Astrocyte (in vitro differentiated cells and primary cell): ENCODE data around the gene PLCH2. TPM values are rescaled to one million over a fixed set of nuclear protein-coding genes. Genes with fewer than 3 reads are reported as not detected.

ENCODE experiments used
- DNase-seq: peaks from one replicate; pipeline ENCODE4 v3.0.0-alpha.2; 2010; ENCODE audit warnings: low read depth
- FAIRE-seq: peaks from 2 replicates; lab custom pipeline; 2011; peaks lifted over from hg19 to GRCh38; lab: Jason Lieb, UNC
- H2AFZ ChIP-seq: 2 replicates; pipeline ENCODE4 v1.6.0; 2012; ENCODE audit warnings: low read depth, low read length, inconsistent platforms
- H3K27ac ChIP-seq: 2 replicates; pipeline ENCODE4 v1.5.1; 2011; ENCODE audit warnings: low read depth, low read length, inconsistent platforms
- H3K27me3 ChIP-seq: 2 replicates; pipeline ENCODE4 v1.6.0; 2011; ENCODE audit warnings: low read length, inconsistent platforms; ENCODE audit not compliant: insufficient read depth
- H3K36me3 ChIP-seq: 2 replicates; pipeline ENCODE4 v1.5.1; 2011; ENCODE audit warnings: low read length, inconsistent platforms; ENCODE audit not compliant: insufficient read depth
- H3K4me1 ChIP-seq: 2 replicates; pipeline ENCODE4 v1.5.1; 2011; ENCODE audit warnings: low read length, inconsistent platforms; ENCODE audit not compliant: insufficient read depth
- H3K4me2 ChIP-seq: 2 replicates; pipeline ENCODE4 v1.6.0; 2012; ENCODE audit warnings: low read length, inconsistent platforms
- H3K4me3 ChIP-seq: 2 replicates; pipeline ENCODE4 v1.5.1; 2011; ENCODE audit warnings: low read depth, mild to moderate bottlenecking, low read length, inconsistent platforms; ENCODE audit not compliant: insufficient read depth
- H3K79me2 ChIP-seq: 2 replicates; pipeline ENCODE4 v1.6.0; 2012; ENCODE audit warnings: mild to moderate bottlenecking, low read length, inconsistent platforms; ENCODE audit not compliant: insufficient read depth
- H3K9ac ChIP-seq: 2 replicates; pipeline ENCODE4 v1.6.0; 2012; ENCODE audit warnings: mild to moderate bottlenecking, low read length, inconsistent platforms
- H3K9me3 ChIP-seq: 2 replicates; pipeline ENCODE4 v1.5.1; 2012; ENCODE audit warnings: low read depth, mild to moderate bottlenecking, low read length, inconsistent platforms; ENCODE audit not compliant: insufficient read depth
- H4K20me1 ChIP-seq: 2 replicates; pipeline ENCODE4 v1.6.0; 2012; ENCODE audit warnings: low read length, inconsistent platforms; ENCODE audit not compliant: insufficient read depth
- H3K27ac Mint-ChIP-seq: one replicate; pipeline ENCODE4 v1.8.0; 2021; ENCODE audit warnings: mild to moderate bottlenecking, mixed read lengths; ENCODE audit not compliant: unreplicated experiment
- H3K27me3 Mint-ChIP-seq: one replicate; pipeline ENCODE4 v1.8.0; 2021; ENCODE audit warnings: low read depth, mixed read lengths; ENCODE audit not compliant: unreplicated experiment
- H3K36me3 Mint-ChIP-seq: one replicate; pipeline ENCODE4 v1.8.0; 2021; ENCODE audit warnings: low read depth, mixed read lengths; ENCODE audit not compliant: unreplicated experiment
- H3K4me1 Mint-ChIP-seq: one replicate; pipeline ENCODE4 v1.8.0; 2021; ENCODE audit warnings: low read depth, mixed read lengths; ENCODE audit not compliant: unreplicated experiment
- H3K4me3 Mint-ChIP-seq: one replicate; pipeline ENCODE4 v1.8.0; 2021; ENCODE audit warnings: mild to moderate bottlenecking, moderate library complexity, mixed read lengths; ENCODE audit not compliant: unreplicated experiment
- H3K9me3 Mint-ChIP-seq: one replicate; pipeline ENCODE4 v1.8.0; 2021; ENCODE audit warnings: mild to moderate bottlenecking, mixed read lengths; ENCODE audit not compliant: unreplicated experiment
- CTCF ChIP-seq: IDR thresholded peaks from 2 replicates; pipeline ENCODE4 v1.5.1; 2011; ENCODE audit warnings: low read depth, mild to moderate bottlenecking, inconsistent platforms, low read length, moderate library complexity; ENCODE audit not compliant: insufficient read depth
- EZH2 ChIP-seq: IDR thresholded peaks from 2 replicates; pipeline ENCODE4 v1.6.1; 2012; ENCODE audit warnings: mild to moderate bottlenecking, low read length, inconsistent platforms; ENCODE audit not compliant: insufficient read depth
- total RNA-seq: library from RNA; stranded (reverse); gene quantifications from 2 replicates; pipeline ENCODE4 v1.2.1, GENCODE V29; 2021

PLCH2 gene
- total RNA-seq, 1 donor from 2014 or later, result 2.0 TPM

- H2AFZ ChIP-seq, result no peak overlapping the region
- H4K20me1 ChIP-seq, result peaks cover 6% of the 10 kb centered on the region
- Mint-ChIP-seq H3K9me3 (no peaks in the 10 kb centered on the region), H3K4me1 (peaks cover 4% of the 10 kb centered on the region), H3K4me3 (no peak overlapping the region), H3K27ac (no peak overlapping the region), H3K36me3 (no peaks in the 10 kb centered on the region), H3K27me3 (no peaks in the 10 kb centered on the region)
- H3K9ac ChIP-seq, result no peak overlapping the region
- DNase-seq, result no peak
- no peak overlapping the region for H3K4me2 ChIP-seq
- TF ChIP-seq EZH2, result no peak
- no peak for TF ChIP-seq CTCF
- H3K4me1 ChIP-seq, result no peaks in the 10 kb centered on the region
- H3K79me2 ChIP-seq, result no peaks in the 10 kb centered on the region
- no peak overlapping the region for H3K4me3 ChIP-seq
- no peak overlapping the region for H3K27ac ChIP-seq
- no peaks in the 10 kb centered on the region for H3K9me3 ChIP-seq
- peaks cover 4% of the 10 kb centered on the region for H3K27me3 ChIP-seq
- no peaks in the 10 kb centered on the region for H3K36me3 ChIP-seq
- FAIRE-seq, result no peak
Observed at GRCh38 chr1:2470290-2471158, 5.6 kb upstream of the PLCH2 start.

GRCh38 chr1:2471159-2471471 lies 5.0 kb upstream of the PLCH2 start:
- Histone ChIP-seq H3K4me2 (no peak overlapping the region), H4K20me1 (peaks cover 6% of the 10 kb centered on the region), H3K9me3 (no peaks in the 10 kb centered on the region), H3K79me2 (no peaks in the 10 kb centered on the region), H3K27me3 (no peaks in the 10 kb centered on the region), H2AFZ (no peak overlapping the region), H3K27ac (no peak overlapping the region), H3K4me1 (no peaks in the 10 kb centered on the region), H3K9ac (no peak overlapping the region), H3K36me3 (no peaks in the 10 kb centered on the region), H3K4me3 (no peak overlapping the region)
- Mint-ChIP-seq H3K4me1 (peaks cover 4% of the 10 kb centered on the region), H3K27me3 (no peaks in the 10 kb centered on the region), H3K36me3 (no peaks in the 10 kb centered on the region), H3K9me3 (no peaks in the 10 kb centered on the region), H3K4me3 (no peak overlapping the region), H3K27ac (no peak overlapping the region)
- no peak for TF ChIP-seq EZH2
- TF ChIP-seq CTCF, result no peak
- FAIRE-seq (no peak), DNase-seq (no peak)

- H3K9me3 ChIP-seq, result no peaks in the 10 kb centered on the region
- no peak overlapping the region for H3K4me2 ChIP-seq
- no peaks in the 10 kb centered on the region for H3K27me3 ChIP-seq
- no peak overlapping the region for H3K27ac Mint-ChIP-seq
- H3K27ac ChIP-seq, result no peak overlapping the region
- no peaks in the 10 kb centered on the region for H3K36me3 Mint-ChIP-seq
- no peak for DNase-seq
- H3K9ac ChIP-seq, result no peak overlapping the region
- no peak for FAIRE-seq
- H3K9me3 Mint-ChIP-seq, result no peaks in the 10 kb centered on the region
- no peaks in the 10 kb centered on the region for H3K79me2 ChIP-seq
- H3K4me1 ChIP-seq, result no peaks in the 10 kb centered on the region
- H3K4me3 Mint-ChIP-seq, result no peak overlapping the region
- no peaks in the 10 kb centered on the region for H3K36me3 ChIP-seq
- no peak overlapping the region for H2AFZ ChIP-seq
- peaks cover 4% of the 10 kb centered on the region for H3K4me1 Mint-ChIP-seq
- H3K4me3 ChIP-seq, result no peak overlapping the region
- peaks cover 6% of the 10 kb centered on the region for H4K20me1 ChIP-seq
- H3K27me3 Mint-ChIP-seq, result no peaks in the 10 kb centered on the region
- no peak for TF ChIP-seq CTCF
- no peak for TF ChIP-seq EZH2
Observed at GRCh38 chr1:2471587-2472001, 4.5 kb upstream of the PLCH2 start.
